Measurements from ENCODE around the gene PARVB. TPM values are rescaled to one million over a fixed set of nuclear protein-coding genes. Genes with fewer than 3 reads are reported as not detected.

The PARVB gene
- total RNA-seq, 1 donor from 2014 or later: 98.1 TPM

DNA sequence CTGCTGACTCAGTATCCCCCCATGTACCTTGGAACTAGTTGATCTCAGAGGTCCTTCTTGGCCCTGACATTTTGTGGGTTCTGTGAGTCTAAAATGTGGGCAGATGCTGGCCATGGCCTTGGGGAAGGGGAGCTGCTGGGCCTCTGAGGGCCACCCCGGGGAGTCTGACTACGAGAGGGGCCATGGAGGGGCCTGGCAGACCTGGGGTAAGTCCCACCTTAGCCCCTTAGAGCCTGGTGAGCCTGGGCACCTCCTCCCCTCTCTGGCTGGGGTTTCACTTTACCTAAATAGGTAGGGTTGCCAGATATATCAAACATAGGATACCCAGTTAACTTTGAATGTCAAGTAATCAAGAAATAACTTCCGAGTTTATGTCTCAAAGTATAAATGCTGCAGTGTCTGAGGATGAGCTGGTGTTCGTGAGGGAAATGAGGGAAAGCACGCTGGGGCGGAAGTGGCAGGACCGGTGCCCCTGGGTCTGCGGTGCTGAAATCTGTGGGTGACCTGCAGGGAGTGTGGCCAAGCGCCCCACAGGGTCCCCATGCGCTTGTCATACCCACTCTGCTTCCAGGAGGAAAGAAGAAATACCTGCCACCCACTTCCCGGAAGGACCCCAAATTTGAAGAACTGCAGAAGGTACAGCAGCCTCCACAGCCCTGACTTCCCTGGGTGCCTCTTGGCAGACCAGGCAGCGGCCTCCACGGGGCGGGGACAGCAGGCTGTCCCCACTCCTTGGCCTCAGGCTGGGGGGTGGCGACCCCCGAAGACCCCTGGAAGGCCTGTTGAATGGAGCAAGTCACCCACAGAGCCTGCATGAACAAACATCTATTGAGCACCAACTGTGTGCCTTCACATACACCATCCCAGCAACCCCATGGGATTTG lies 161.4 kb downstream of the PARVB start:
- DNase-seq (ENCODE audit: low spot score): no peak
- intact Hi-C loops (cut with DNase I): no loop called here

DNA sequence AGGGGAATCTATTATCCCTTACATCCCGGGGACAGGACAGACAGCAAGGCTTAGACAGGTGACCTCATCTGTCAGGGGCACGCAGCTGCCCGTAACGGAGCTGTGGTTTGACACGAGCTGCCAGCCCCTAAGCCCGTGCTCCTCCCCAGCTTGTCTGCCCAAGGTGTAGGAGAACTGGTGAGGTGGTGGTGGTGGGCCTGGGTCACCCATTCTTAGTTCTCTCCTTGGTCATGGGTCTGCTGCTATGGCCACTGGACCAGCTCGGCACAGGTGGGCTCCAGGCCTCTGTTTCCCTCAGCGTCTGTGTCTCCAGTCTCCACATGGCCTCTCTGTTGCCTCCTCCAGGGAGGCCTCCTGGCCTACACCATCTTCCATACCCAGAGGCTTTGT lies 162.0 kb downstream of the PARVB start:
- no peak for DNase-seq (ENCODE audit: low spot score)
- intact Hi-C loops (cut with DNase I): no loop called here

DNA sequence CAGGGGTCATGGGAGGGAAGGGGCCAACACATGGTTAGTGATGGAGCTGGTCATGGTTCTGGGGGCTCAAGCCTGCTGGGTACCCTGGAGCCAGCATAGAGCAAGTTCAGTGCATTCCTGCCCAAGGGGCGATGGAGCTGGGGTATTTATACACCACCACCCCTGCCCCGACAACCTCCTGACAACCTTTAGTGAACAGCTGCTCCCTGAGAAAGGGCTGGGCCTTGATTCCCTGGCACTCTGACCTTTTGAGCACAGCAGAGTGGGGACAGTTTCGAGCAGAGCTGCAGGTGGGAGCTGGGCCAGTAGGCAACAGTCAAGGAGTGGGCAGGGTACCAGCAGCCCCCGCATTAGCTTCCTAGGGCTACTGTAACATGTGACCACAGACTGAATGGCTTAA lies 162.6 kb downstream of the PARVB start:
- DNase-seq (ENCODE audit: low spot score): no peak
- intact Hi-C loops (cut with DNase I): no loop called here

- no peak for DNase-seq (ENCODE audit: low spot score)
- intact Hi-C loops (cut with DNase I): no loop called here
Measured at GRCh38 chr22:44187652-44188230, 163.6 kb downstream of the PARVB start.

DNA sequence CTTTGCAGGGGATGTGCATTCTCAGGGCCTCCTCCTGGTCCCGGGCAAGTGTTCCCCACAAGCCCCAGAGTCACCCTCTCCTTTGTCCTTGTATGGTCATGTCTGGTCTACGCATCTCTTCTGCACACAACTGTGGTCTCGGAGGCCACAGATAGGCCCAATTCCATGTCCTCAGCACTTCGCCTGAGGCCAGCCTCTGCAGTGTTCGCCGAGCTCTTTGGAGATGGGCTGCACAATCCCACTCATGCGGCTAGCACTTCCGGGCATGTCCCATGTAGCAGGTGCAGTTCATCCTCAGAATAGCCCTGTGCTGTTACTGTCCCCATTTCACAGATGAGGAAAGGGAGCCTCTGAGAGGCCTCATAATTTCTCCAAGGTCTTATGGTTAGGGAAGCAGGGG lies 164.2 kb downstream of the PARVB start:
- no peak for DNase-seq (ENCODE audit: low spot score)
- intact Hi-C loops (cut with DNase I): no loop called here

GRCh38 chr22:44188986-44189630 lies 165.0 kb downstream of the PARVB start:
- no peak for DNase-seq (ENCODE audit: low spot score)
- intact Hi-C loops (cut with DNase I): no loop called here

DNA sequence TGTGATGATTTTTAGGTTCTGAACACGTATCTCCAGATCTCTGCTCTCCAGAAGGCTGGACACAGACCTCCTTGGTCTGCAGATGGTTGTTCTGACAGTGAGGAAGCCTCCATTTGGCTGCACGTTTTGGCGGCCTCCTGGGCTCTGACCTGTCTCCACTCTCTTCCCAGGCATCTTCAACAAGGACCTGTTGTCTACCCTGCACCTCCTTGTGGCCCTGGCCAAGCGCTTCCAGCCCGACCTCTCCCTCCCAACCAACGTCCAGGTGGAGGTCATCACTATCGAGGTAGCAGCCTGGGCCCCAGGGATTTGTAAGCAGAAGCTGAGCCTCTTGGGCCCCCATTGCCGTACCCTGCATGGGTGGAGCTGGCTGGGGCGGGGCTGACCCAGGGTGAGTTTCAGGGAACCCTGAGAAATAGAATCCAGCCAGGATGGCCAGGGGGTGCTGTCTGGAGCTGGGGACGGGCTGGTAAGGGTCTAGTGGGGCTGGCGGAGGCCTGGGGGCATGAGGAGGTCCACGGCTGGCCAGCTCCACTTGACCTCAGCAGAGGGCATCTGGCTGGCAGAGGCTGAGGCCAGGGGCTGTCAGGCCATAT lies 166.4 kb downstream of the PARVB start:
- intact Hi-C loops (cut with DNase I): no loop called here
- no peak for DNase-seq (ENCODE audit: low spot score)

GRCh38 chr22:44191036-44191454 lies 166.9 kb downstream of the PARVB start:
- no peak for DNase-seq (ENCODE audit: low spot score)
- intact Hi-C loops (cut with DNase I): no loop called here

- intact Hi-C loops (cut with DNase I): no loop called here
- DNase-seq (ENCODE audit: low spot score): no peak
Measured at GRCh38 chr22:44192098-44192815, 168.2 kb downstream of the PARVB start.

- no peak for DNase-seq (ENCODE audit: low spot score)
- intact Hi-C loops (cut with DNase I): no loop called here
Measured at GRCh38 chr22:44192816-44193534, 168.9 kb downstream of the PARVB start.

GRCh38 chr22:44193535-44193891 lies 169.4 kb downstream of the PARVB start:
- intact Hi-C loops (cut with DNase I): no loop called here

GRCh38 chr22:44194569-44194968 lies 170.5 kb downstream of the PARVB start:
- no peak for DNase-seq (ENCODE audit: low spot score)
- intact Hi-C loops (cut with DNase I): no loop called here

More at GRCh38 chr22:44193535-44193891, 169.4 kb downstream of the PARVB start:
- DNase-seq (ENCODE audit: low spot score): no peak

GRCh38 chr22:44195189-44195871 lies 171.2 kb downstream of the PARVB start:
- intact Hi-C loops (cut with DNase I): no loop called here

DNA sequence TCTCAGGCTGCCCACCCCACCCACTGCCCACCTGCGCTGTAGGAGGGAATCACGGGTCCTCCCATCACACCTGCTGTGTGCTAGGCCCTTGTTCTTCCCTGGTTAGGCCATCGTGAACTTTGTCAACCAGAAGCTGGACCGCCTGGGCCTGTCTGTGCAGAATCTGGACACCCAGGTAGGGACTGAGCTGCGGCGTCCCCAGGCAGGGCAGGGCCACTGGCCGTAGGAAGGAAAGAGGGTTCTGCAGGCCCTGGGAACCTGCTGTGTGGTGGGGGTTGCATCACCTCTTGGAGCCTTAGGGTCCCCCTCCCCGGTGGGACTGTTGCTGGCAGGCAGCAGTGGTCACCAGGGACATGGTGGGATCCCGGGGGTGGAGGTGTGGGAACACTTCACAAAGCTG lies 172.1 kb downstream of the PARVB start:
- DNase-seq (ENCODE audit: low spot score): no peak
- intact Hi-C loops (cut with DNase I): no loop called here

More at GRCh38 chr22:44195189-44195871, 171.2 kb downstream of the PARVB start:
- DNase-seq (ENCODE audit: low spot score): no peak

DNA sequence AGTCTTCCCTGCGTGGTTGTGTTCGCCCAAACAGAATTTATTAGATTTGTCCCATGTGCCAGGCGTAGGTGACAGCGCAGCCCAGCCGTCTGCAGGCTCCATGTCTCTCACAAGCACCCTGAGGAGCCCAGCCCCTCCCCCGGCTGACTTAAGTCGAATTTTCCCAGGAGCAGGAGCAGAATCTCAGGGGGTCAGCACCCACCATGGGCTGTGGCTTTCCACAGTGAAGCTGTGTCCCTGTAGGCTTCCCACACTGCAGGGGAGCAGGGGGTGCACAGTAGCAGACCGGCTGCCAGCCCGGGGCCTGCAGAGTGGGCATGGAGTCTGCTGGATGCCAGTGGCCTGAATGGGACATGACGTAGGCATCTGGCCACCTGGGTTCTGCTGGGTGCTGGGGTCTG lies 172.6 kb downstream of the PARVB start:
- intact Hi-C loops (cut with DNase I): no loop called here

DNA sequence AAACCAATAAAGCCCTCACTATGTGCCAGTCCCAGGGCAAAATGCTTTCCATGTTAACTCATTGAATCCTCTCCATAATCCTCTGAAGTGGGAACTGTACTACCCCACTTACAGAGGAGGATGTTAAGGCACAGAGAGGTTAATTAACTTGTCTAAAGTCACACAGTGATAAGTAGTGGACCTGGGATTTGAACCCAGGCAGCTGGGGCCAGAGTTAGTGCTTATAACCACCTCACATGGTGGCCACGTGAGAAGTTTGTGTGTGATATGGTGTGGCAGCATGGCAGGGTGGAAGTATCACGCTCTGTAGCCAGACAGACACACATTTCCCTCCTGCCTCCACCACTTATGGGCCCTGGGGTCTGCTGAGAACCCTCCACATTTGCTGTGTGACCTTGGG lies 173.2 kb downstream of the PARVB start:
- intact Hi-C loops (cut with DNase I): no loop called here

More for the DNA sequence above, 172.6 kb downstream of the PARVB start:
- no peak for DNase-seq (ENCODE audit: low spot score)

GRCh38 chr22:44199164-44199563 lies 175.1 kb downstream of the PARVB start:
- intact Hi-C loops (cut with DNase I): no loop called here
- DNase-seq (ENCODE audit: low spot score): no peak

More for the DNA sequence above, 173.2 kb downstream of the PARVB start:
- no peak for DNase-seq (ENCODE audit: low spot score)

DNA sequence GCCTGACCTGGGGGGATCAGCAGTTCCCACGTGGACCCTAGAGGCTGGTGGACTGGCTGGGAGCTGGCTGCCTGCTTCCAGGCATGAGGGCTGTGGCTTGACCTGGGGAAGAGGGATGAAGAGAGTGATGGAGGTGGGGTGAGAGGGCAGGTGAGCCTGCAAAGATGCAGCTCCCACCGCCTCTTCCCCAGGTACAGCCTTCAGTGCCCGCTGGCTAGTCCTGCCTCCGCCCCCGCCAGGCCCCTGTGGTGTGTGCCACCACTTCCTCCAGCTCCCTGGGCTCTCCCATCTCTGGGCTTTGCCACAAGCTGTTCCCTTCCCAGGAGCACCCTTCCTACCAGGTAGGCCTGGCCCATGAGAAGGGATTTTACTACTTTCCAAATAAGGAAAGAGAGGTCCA lies 175.8 kb downstream of the PARVB start:
- intact Hi-C loops (cut with DNase I): no loop called here
- DNase-seq (ENCODE audit: low spot score): no peak

Measured in cardiac septum (tissue), 1 donor.